ENCODE data around the gene TDRD9.

Gene TDRD9

GRCh38 chr14:104072586-104072985, 144.3 kb downstream of the TDRD9 start:
- no peak overlapping the region for H3K4me3 ChIP-seq (ENCODE audit: low read depth, low read length)
- DNase-seq (ENCODE audit: low read depth) = no peak
- TF ChIP-seq, protein P1, sequence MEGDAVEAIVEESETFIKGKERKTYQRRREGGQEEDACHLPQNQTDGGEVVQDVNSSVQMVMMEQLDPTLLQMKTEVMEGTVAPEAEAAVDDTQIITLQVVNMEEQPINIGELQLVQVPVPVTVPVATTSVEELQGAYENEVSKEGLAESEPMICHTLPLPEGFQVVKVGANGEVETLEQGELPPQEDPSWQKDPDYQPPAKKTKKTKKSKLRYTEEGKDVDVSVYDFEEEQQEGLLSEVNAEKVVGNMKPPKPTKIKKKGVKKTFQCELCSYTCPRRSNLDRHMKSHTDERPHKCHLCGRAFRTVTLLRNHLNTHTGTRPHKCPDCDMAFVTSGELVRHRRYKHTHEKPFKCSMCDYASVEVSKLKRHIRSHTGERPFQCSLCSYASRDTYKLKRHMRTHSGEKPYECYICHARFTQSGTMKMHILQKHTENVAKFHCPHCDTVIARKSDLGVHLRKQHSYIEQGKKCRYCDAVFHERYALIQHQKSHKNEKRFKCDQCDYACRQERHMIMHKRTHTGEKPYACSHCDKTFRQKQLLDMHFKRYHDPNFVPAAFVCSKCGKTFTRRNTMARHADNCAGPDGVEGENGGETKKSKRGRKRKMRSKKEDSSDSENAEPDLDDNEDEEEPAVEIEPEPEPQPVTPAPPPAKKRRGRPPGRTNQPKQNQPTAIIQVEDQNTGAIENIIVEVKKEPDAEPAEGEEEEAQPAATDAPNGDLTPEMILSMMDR (IDR thresholded peaks at IDR 0.05; ENCODE audit: low read depth, low read length) = no peak
- TF ChIP-seq POLR2A (IDR thresholded peaks at IDR 0.05; ENCODE audit: extremely low read depth, insufficient read length) (no peak), MYC (IDR thresholded peaks at IDR 0.05; ENCODE audit: low read depth, low read length) (no peak)
- TF ChIP-seq, protein P2, sequence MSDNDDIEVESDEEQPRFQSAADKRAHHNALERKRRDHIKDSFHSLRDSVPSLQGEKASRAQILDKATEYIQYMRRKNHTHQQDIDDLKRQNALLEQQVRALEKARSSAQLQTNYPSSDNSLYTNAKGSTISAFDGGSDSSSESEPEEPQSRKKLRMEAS (IDR thresholded peaks at IDR 0.05; ENCODE audit: low read depth, low read length) = no peak

GRCh38 chr14:104073764-104074163, 145.5 kb downstream of the TDRD9 start:
- no peak for DNase-seq (ENCODE audit: low read depth)
- TF ChIP-seq, protein P1 (IDR thresholded peaks at IDR 0.05; ENCODE audit: low read depth, low read length) = no peak
- TF ChIP-seq POLR2A (IDR thresholded peaks at IDR 0.05; ENCODE audit: extremely low read depth, insufficient read length) (no peak), MYC (IDR thresholded peaks at IDR 0.05; ENCODE audit: low read depth, low read length) (no peak)
- TF ChIP-seq, protein P2 (IDR thresholded peaks at IDR 0.05; ENCODE audit: low read depth, low read length) = no peak
- H3K4me3 ChIP-seq (ENCODE audit: low read depth, low read length) = no peak overlapping the region

DNA sequence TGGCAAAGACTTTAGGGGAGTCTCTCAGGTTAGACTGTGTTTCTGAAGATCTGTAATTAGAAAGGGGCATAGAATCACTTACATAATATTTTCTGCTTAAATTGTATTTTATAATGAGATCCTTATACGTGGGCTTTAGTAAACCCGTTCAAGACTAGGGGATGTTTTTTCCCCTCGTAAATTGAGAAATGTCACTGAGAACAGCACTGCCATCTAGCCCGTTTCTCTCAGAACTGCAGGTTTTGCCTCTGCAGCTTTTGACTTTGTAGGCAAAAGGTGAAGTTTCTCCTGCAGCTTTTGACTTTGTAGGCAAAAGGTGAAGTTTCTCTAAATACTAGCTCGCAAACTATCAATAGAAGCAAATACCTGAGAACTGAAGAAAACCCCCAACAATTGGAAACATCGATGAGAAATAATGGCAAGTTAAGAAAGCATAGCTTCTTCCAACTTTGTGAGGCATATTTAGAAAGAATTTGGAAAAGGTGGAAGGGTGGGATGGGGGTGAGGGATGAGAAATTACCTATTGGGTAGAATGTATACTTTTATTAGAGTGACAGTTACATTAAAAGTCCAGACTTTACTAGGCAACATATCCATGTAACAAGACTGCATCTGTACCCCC, 147.4 kb downstream of the TDRD9 start:
- H3K4me3 ChIP-seq (ENCODE audit: low read depth, low read length) = no peak overlapping the region
- TF ChIP-seq POLR2A (IDR thresholded peaks at IDR 0.05; ENCODE audit: extremely low read depth, insufficient read length) (no peak), MYC (IDR thresholded peaks at IDR 0.05; ENCODE audit: low read depth, low read length) (no peak)
- TF ChIP-seq, protein P1 (IDR thresholded peaks at IDR 0.05; ENCODE audit: low read depth, low read length) = peak; percentile 45
- TF ChIP-seq, protein P2 (IDR thresholded peaks at IDR 0.05; ENCODE audit: low read depth, low read length) = no peak
- peak; percentile 28 for DNase-seq (ENCODE audit: low read depth)

DNA sequence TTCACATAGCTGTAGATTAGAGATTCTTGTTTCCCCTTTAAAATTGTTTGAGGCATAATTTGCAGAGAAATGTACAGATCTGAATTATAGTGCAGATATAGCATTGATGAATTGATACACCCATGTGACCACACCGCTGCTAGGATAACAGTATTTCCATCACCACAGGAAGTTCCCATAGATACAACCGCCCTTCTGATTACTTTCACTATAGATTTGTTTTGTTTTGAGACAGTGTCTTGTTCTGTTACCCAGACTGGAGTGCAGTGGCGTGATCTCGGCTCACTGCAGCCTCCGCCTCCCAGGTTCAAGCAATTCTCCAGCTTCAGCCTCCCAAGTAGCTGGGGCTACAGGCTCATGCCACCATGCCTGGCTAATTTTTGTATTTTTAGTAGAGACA, 148.5 kb downstream of the TDRD9 start:
- DNase-seq (ENCODE audit: low read depth) = no peak
- no peak overlapping the region for H3K4me3 ChIP-seq (ENCODE audit: low read depth, low read length)
- TF ChIP-seq, protein P1 (IDR thresholded peaks at IDR 0.05; ENCODE audit: low read depth, low read length) = no peak
- TF ChIP-seq POLR2A (IDR thresholded peaks at IDR 0.05; ENCODE audit: extremely low read depth, insufficient read length) (no peak), MYC (IDR thresholded peaks at IDR 0.05; ENCODE audit: low read depth, low read length) (no peak)
- TF ChIP-seq, protein P2 (IDR thresholded peaks at IDR 0.05; ENCODE audit: low read depth, low read length) = no peak

DNA sequence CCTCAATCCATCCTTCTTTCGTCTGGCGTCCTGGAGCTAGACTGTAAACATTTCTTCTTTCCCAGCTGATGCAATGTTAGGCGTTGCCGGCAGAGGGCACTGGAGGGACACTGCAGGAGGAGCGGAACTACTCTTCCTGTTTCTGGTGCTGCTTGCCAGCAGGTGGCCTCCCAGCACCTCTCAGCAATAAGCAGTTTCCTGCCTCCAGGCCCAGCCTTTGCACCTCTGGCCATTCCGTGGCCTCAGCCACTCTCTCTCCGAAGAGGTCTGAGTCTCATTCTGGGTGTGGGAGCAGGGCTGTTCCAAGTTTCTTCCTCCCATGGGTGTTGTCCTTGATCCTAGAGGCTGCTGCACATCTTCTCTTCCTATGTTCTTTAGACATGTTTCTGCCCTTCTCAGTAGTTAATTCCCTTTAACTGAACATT, 149.8 kb downstream of the TDRD9 start:
- TF ChIP-seq, protein P2 (IDR thresholded peaks at IDR 0.05; ENCODE audit: low read depth, low read length) = peak; percentile 32; the same call in 1 of the 2 replicates
- TF ChIP-seq MYC (IDR thresholded peaks at IDR 0.05; ENCODE audit: low read depth, low read length) = no peak
- TF ChIP-seq, protein P1 (IDR thresholded peaks at IDR 0.05; ENCODE audit: low read depth, low read length) = peak; percentile 99
- DNase-seq (ENCODE audit: low read depth) = peak; percentile 86
- no peak overlapping the region for H3K4me3 ChIP-seq (ENCODE audit: low read depth, low read length)
